ENCODE results near the gene TCTA.

DNA sequence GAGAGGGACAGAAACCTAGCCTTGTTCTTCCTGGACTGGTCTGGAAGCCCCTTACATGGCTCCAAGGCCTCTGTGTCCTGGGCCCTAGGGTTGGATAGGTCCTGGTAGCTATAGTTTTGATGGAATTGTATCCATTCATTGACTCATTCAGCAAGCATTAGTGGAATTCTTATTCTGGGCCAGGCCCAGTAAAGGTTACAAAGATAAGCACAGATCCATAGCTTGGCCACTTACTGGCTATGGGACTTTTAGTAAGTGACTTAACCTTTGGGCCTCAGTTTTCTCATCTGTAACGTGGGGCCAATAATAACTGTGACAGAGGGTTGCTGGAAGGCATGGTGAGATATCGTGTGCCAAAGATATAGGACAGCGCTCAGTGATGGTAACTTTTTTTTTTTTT lies 44.2 kb downstream of the TCTA start:
- TF ChIP-seq CTCF (conservative IDR thresholded peaks at IDR 0.05): no peak
- no peak for TF ChIP-seq ZFX (IDR thresholded peaks at IDR 0.05)
